ENCODE measurements around the gene ARHGAP4. TPM values are rescaled to one million over a fixed set of nuclear protein-coding genes. Genes with fewer than 3 reads are reported as not detected.

ARHGAP4 gene
- total RNA-seq, 1 donor from 2014 or later, result 8.1 TPM

DNA sequence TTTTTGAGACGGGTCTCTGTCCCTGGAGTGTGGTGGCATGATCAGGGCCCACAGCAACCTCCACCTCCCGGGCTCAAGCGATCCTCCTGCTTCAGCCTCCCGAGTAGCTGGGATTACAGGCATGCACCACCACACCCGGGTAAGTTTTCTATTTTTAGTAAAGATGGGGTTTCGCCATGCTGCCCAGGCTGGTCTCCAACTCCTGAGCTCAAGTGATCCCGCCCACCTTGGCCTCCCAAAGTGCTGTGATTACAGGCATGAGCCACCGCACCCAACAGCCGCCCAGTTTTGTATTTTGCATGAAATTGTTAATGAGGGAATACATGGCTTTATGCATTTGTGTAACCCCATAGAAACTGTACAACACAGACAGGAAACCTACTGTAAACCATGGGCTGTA lies 2.8 kb upstream of the ARHGAP4 start:
- DNase-seq (ENCODE audit: low spot score) (no peak), ATAC-seq (no peak)

DNA sequence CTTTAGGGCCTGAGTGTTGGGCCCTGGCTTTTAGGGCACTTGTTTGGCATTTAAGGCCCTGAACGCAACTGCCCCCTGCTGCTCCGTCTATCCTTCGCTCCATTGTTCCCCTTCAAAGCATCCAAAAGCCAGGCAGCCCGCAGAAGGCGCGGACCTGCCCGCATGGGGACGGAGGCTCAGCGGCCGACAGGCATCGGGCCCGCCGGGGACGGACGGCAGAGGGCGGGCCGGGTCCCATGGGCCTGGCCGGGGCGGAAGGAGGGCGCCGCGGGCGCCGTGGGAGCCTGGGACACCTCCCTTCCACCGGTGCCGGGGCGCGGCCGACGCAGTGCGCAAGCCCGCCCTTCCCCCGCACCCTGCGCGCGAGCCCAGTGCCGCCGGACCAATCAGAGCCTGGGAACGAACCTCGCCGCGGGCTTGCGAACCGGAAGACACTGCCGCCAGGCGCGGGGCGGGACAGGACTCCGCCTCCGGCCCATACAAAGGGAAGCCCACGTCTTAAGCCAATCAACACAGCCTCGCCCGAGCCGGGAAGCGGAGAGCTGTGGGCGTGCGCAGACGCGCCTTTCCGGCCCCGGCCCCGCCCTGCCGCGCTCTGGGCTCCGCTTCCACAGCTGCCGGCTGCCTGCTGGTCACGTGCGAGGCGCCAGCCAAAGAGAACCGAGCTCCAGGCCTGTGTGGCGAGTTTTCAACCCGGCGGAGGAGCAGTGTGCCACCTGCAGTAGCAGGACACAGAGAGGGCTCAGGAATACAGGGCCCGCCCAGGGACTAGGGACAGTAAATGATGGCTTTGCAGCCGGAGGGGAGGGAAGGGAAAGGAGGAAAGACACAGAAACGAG lies 2.1 kb upstream of the ARHGAP4 start:
- peak; percentile 95 for DNase-seq (ENCODE audit: low spot score)
- peak; percentile 89 for ATAC-seq

- DNase-seq (ENCODE audit: low spot score) (no peak), ATAC-seq (no peak)
Observed at GRCh38 chrX:153927672-153927921, 1.5 kb upstream of the ARHGAP4 start.

DNA sequence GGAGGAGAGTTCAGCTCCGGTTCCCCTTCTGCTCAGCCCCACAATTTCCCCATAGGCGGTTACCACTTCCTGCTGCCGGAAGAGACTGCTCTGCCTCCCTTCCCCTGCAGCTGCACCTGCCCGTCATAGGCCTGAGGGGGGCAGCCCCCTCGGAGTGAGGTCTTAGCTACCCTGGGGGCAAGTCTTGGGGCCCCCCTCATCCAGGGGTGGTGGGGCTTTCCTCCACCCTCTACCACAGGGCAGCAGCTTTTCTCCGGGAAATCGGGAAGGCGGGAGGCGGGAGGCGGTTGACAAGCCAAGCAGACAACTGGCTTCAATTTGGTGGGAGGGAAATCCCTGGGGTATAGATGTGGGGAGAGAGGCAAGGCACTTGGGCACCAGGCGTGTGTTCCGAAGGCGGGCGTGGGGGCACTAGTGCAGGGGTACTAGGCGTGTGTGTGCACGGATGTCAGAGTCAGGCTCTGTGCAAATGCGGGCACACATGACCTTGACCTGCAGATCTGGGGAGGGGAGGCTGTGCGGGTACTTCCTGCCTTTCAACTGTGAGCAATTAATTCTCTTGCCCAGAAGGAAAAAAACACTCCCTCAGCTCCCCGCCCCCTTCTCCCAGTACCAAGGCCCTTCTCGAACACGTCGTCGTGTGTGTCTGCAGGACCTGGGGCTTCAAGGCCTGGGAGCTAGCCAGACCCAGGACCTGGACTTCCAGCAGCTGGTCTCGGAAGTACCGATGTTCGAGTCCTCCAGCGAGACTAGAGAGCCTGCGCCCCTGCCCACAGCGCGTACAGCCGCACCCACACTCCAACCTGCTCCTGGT lies 1.0 kb upstream of the ARHGAP4 start:
- DNase-seq (ENCODE audit: low spot score), result peak; percentile 49
- no peak for ATAC-seq

GRCh38 chrX:153926552-153926857 lies 441 bp upstream of the ARHGAP4 start:
- no peak for ATAC-seq
- no peak for DNase-seq (ENCODE audit: low spot score)

DNA sequence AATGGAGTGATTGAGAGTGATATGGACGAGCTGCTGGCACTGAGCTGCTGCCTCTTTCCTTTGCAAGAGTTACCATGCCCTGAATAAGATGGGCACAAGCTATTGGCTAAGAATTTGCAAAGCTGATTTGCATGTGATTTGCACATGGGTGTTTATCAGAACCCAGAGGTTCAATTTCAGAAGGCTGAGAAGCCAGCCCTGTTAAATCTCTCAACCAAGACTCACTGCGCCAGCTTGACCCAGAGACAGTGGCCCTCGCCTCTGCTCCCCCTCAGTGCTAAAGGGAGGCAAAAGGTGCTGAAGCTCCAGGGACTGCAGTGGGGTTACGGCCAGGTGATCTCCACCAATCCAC lies 701 bp downstream of the ARHGAP4 start:
- ATAC-seq, result no peak
- DNase-seq (ENCODE audit: low spot score), result no peak

DNA sequence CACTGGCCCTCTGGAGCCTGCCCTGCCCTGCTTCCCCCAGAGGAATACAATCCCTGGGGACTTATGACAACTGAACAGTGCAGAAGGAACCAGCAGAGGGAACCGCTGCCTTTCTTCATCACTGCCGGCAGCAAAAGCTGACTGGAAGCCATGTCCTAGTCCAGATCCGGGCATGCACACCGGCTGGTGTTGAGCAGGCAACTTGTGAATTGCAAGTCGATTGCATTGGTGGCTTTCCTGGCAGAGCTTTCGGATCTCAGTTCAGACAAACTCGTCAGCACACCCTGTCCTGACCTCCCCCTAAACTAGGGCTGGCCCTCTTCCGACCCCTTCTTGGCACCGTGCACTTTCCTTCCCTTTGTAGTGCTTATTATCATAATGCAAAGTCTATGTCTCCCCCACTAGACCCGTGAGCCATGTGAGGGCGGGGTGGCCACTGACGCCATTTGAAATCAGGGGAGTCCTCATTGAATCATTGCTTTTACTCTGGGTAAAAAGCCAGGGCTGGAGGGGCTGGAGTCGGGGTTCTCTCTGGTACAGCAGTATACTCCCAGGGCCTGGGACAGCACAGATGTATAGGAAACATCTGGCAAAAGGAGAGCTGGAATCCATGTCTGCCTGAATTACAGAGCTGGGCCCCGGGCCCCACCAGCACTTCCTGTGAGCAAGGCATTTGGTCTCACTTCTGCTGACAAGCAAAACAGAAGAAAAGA lies 1.8 kb downstream of the ARHGAP4 start:
- no peak for DNase-seq (ENCODE audit: low spot score)
- no peak for ATAC-seq

DNA sequence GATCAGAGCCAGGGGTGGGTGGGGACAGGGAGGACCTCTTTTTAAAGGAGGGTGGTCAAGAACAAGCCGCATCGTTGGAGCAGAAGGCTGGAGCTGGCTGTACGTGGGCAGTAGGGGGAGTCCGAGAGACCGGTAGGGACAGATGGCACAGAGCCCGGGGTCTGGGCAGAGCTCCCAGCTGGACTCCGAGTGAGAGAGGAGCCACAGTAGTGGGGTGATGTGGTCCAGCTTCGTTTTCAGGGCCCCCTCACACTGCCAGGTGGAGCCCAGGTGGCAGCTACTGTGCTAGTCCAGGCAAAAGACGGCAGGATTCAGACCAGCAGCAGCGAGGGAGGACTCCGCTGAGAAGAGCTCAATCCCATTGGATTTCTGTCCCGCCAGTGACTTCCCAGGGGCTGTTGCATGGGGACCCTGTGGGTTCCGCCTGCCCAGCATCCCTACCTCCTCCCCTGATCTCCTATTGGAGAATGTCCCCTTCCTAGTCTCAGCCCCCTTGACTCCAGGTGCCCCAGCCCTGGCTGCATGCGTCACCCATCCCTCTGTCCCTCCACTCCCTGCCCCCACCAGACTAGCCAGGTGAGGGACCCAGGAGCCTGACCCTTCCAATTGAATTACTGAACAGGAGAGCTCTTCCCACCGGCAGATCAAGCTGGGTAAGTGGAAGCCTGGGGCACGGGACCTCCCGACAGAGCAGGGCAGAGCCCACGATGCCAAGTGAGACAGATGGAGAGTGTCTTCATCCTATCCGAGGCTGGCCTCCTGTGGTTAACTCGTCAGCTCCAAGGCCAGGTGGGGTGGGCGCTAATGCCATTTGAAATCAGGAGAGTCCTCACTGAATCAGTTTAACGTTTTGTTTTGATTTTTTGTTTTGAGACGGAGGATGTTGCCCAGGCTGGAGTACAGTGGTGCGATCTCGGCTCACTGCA lies 2.9 kb downstream of the ARHGAP4 start:
- ATAC-seq (peak; percentile 83), DNase-seq (ENCODE audit: low spot score) (peak; percentile 79)

- ATAC-seq (no peak), DNase-seq (ENCODE audit: low spot score) (no peak)
Observed at GRCh38 chrX:153921511-153922446, 4.3 kb downstream of the ARHGAP4 start.

- DNase-seq (ENCODE audit: low spot score) (no peak), ATAC-seq (no peak)
Observed at GRCh38 chrX:153921070-153921469, 5.0 kb downstream of the ARHGAP4 start.

DNA sequence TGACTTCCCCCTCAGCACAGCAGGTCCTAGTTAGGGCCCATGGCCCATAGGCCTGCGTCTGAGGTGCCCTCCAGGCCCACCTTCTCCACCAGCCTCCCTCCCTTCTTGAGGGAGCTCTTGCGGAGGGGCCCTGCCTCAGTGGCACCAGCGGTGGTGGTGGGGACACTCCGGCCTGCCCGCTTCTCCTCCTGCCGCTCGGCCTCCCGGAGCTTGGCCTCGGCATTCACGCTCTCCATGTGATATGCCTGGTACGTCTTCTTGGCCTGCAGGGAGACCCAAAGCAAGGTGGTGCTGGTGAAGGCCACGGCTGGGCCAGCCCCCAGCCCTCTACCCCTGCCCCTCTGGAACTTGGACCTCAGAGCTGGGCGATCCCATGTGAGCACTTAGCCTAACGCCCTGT lies 5.5 kb downstream of the ARHGAP4 start:
- DNase-seq (ENCODE audit: low spot score), result no peak
- ATAC-seq, result no peak

- DNase-seq (ENCODE audit: low spot score) (no peak), ATAC-seq (no peak)
Observed at GRCh38 chrX:153919281-153919680, 6.8 kb downstream of the ARHGAP4 start.

GRCh38 chrX:153917869-153918268 lies 8.2 kb downstream of the ARHGAP4 start:
- no peak for DNase-seq (ENCODE audit: low spot score)
- no peak for ATAC-seq

DNA sequence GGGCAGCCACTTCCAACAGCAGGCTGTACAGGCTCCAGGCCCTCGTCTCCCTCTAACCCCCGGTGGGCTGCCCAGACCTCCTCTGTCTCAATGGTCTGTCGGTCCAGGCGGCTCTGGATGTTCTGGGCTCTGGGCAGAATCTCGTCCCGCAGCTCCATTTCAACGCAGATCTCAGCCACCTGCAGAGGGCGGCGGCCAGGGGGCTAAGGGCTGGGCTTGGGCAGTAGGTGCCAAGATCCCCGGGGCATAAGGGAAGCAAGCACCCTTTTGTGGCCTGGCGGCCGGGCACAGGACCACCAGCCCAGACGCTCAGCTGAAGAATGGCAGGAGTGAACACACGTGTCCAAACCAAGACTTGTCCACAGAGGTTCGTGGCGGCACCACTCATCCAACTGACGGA lies 12.4 kb downstream of the ARHGAP4 start:
- ATAC-seq (no peak), DNase-seq (ENCODE audit: low spot score) (no peak)

DNA sequence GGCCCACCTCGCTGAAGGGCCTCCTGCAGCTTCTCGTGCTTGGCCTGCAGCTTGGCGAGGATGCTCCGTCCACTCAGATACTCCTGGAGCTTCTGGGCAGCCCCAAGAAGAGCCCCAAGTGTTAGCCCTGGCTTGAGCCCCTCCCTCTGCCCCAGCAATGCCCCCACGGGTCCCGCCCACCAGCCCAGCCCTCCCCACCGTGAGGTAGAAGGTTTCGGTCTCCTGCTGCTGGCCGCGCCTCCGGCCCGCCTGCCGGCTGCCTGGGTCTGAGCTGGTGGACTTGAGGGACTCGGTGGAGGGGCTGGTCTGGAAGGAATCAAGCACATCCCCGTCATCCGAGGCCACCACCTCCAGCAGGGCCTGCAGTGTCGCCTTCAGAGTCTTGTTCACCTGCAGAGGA lies 12.9 kb downstream of the ARHGAP4 start:
- no peak for DNase-seq (ENCODE audit: low spot score)
- no peak for ATAC-seq

- ATAC-seq (no peak), DNase-seq (ENCODE audit: low spot score) (no peak)
Observed at GRCh38 chrX:153911798-153912197, 14.3 kb downstream of the ARHGAP4 start.

DNA sequence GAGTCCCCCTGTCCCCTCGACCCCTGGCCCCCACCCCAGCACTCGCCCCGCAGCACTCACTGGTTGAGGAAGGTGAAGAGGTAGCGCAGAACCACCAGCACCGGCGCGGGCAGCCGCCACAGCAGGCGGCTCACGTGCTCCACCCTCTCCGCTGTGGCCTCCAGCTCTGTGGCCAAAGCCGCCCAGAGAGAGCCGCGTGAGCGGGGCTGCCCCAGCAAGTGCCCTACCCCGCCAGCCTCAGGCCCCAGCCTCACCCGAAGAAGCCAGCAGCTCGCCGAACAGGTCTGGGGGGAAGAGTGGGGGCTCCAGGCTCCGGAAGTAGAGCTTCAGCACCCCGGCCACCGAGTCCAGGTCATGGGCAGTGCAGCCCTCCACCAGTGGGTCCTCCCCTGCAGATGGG lies 15.6 kb downstream of the ARHGAP4 start:
- ATAC-seq (no peak), DNase-seq (ENCODE audit: low spot score) (no peak)

DNA sequence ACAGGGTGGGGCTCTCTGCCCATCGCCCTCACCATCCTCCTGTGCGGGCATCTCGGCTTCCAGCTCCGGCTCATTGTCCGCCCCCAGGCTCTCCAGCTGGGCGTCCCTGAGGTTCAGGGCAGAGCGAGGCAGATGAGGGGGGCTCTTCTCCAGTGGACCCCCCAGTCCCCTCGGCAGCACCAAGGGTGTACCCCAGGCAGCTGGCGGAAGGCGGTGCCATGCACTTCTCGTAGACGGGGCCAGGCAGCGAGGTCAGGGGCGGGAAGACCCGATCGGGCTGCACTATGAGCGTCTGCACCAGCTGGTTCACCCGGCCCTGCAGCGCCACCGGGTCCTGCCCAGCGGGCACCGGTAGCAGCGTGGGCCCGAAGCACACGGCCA lies 16.1 kb downstream of the ARHGAP4 start:
- ATAC-seq (no peak), DNase-seq (ENCODE audit: low spot score) (no peak)

DNA sequence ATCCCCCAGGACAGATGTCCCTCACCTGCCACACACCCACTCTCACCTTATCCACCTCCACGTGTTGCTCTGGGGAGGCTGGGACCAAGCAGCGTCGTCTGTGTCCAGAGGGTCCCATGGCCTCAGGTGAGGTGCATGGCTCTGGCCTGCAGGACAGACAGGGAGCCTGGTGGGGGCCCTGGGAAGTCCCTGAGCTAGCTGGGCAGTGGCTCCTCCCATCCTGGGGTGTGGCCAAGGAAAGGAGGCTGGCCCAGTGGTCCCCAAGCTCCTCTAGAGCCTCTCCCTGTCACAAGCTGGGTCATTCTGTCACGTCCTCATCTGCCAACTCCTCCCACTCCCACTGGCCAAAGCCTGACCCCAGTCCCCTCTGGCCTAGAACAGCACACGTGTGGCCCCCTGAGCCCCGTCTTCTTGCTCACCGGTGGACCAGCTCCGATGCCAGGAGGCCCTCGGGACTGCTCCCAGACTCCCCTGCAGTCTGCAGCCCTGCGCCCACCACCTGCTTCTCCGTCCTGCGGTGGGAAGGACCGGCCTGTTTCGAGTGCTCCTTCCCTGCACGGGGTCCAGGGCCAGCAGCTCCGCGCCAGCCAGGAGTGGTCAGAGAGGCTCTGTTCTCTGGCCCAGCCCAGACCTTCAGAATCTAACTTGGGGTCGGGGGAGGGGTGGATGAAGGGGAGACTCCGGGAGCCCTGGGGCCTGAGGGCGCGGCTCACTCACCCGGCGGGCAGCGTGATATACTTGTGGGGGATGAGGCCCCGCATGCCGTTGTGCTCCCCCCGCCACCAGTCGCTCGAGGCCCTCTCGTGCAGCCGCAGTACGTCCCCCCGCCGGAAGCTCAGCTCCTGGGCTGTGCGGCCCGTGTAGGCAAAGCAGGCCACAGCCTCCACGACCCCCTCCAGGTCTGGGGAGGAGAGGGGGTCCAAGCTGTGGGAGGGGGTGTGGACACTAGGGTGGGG lies 16.8 kb downstream of the ARHGAP4 start:
- ATAC-seq, result no peak
- DNase-seq (ENCODE audit: low spot score), result no peak

Measured in left lobe of liver (tissue), 2 donors.